Measurements from ENCODE around the gene CPSF4L.
"Not testable (repeated sequence)": the region's sequence is repeated elsewhere in the genome, so short reads cannot be mapped to it uniquely, and the experiment has no call there.

Gene CPSF4L

DNA sequence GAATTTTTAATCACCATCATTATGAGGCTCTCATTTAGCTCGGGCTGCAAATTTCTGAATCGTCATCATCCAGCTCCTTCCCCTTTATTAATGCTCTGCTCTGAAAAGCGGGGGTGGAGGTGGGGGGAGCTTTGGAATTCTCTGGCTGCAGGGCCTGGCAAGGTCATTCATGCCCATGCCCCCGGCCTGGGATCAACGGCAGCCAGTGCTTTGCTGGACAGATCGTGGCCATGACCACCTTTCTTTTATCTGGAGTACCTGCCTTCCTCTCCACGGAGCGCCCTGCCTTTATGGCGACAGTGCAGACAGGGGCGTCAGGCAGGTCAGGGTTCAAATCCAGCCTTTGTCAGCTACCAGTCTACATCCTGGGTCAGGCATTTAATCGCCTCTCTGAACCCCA, 5.1 kb upstream of the CPSF4L start:
- DNase-seq: no peak

DNA sequence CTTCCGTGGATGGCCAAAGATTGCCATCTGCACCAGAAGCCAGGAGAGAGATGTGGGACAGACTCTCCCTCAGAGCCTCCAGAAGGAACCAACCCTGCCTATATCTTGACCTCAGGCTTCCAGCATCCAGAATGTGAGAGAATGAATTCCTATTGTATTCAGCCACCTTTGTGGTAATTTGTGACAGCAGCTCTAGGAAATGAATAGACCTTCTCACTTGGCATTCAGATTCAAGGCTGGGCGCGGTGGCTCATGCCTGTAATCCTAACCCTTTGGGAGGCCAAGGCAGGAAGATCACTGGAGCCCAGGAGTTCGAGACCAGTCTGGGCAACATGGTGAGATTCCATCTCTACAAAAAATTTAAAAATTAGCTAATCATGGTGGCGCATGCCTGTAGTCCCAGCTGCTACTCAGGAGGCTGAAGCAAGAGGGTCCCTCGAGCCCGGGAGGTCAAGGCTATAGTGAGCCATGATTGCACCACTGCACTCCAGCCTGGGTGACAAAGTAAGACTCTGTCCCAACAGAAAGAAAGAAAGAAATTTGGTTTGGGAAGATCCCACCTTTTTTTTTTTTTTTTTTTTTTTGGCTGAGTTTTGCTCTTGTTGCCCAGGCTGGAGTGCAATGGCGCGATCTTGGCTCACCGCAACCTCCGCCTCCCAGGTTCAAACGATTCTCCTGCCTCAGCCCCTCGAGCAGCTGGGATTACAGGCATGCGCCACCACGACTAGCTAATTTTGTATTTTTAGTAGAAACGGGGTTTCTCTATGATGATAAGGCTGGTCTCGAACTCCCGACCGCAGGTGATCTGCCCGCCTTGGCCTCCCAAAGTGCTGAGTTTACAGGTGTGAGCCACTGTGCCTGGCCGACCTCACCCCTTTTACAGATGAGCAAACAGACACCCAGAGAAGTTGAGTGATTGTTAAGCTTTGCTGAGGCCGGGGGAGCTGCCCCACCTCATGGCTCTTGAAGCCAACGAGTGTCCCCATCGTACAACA, 4.3 kb upstream of the CPSF4L start:
- DNase-seq: no peak

DNA sequence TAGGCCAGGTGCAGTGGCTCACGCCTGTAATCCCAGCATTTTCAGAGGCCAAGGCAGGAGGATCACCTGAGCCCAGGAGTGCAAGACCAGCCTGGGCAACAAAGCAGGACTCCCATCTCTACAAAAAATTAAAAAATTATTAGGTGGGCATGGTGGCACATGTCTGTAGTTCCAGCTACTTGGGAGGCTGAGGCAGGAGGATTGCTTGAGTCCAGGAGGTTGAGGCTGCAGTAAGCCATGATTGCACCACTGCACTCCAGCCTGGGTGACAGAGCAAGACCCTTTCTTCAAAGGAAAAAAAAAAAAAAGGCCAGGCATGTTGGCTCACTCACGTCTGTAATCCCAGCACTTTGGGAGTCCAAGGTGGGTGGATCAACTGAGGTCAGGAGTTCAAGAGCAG, 2.8 kb upstream of the CPSF4L start:
- DNase-seq: not testable (repeated sequence)

DNA sequence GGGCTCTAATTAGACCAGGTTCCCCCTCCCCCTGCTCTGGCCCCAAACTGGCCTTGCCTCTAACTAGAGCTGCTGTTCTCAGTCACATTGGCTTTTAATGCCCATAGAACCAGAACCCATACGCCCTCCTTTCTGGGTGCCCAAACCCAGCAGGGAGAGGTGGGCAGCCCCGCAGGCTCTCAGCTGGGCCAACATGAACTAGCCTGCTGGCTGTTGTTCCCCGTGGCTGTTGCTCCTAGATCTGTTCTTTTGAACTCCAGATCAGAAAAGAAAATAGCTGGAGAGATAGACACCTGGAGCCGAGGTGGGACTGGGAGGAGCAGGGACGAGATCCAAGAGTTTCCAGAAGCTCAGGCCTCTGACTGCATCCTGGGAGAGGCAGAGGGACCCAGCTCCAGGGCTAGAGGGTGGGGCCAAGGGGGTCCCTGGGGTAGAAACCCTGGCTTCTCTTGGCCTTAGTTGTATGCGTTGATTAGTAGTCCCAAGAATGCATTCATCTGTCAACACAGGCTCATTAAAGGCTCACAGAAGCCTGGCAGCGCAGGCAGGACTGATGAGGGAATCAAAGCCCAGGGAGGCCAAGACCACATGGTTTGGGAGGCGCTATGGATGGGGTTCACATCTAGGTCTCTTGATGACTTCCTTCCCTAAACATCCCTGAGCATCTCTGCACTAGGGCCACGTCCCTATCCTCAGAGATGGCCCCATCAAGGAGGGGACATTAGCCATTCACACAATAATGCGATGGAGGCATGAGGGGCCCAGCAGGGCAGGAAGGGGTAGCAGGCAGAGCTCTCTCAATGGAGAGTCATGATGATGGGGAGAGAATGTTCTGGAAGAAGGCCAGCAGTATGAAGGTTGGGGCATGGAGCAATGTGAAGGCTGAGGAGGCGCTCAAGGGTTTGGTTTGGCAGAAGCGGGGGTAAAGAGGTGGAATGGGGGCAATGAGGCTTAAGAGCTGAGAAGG, 1.3 kb upstream of the CPSF4L start:
- DNase-seq: no peak

DNA sequence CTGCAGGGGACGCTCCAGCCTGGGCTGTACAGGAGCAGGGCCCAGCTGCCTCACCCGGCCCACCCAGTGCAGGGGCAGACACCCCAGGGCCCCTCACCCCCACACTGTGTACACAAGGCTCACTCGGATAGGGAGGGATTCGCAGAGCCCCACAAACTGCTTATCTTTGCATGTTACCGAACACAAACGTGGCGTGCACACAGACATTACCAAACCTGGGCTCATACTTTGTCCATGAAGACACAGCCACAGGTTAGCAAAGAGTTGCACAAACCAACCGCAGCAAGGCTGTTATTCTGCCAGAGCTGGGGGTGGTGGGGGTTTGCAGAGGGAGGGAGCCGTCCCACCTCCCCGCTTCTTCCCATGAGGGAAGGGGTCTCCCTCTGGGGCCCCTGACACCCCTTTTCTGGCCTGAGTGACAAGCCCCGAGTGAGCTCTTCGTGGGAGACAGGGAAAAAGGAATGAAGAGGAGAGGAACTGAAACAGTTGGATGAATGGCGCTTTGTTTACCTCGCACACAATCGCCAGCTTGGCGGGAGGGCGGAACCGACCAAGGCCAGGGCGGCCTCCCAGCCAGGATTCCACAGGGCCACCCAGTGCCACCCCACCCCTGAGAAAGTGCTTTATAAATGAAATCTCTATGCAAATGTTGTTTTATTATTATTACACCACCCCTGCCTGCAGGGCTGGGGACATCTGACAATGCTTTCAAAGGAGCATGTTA, 434 bp upstream of the CPSF4L start:
- DNase-seq: no peak

DNA sequence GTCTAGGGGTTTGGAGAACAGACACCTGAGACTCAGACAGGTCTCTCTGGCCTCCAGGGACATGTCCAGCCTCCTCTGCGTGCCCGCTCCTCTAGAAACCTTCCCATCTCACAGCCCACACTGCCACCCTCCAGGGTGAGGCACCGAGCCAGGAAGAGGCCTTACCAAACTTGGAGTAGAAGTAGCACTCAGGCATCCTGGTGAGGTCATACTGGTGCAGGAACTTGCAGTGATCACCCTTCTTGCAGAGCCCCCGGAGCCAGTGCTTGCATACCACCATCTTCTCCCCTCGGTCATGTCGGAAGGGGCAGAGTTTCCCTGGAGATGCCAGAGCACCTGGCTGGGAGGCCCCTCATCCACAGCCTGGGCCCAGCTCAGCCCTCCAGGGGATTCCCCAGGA, 4.2 kb downstream of the CPSF4L start:
- no peak for DNase-seq

DNA sequence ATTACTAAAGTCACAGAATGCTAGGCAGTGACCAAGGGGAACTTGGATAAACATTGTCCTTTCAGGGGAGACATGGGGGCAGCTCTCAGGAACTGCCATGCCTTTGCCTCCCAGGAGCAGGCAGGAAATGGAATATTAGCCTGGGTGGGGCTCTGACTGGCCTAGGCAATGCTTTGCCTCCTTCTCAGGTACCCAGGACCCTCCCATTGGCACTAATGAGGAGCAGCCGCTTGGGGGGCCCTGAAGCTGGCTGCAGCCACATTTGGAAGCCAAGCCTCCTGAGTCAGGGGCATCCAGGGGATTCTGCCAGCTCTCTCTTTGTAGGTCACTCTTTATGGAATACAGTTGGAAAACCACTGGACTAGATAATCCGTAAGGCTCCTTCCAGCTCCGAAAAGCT, 5.5 kb downstream of the CPSF4L start:
- DNase-seq: no peak

DNA sequence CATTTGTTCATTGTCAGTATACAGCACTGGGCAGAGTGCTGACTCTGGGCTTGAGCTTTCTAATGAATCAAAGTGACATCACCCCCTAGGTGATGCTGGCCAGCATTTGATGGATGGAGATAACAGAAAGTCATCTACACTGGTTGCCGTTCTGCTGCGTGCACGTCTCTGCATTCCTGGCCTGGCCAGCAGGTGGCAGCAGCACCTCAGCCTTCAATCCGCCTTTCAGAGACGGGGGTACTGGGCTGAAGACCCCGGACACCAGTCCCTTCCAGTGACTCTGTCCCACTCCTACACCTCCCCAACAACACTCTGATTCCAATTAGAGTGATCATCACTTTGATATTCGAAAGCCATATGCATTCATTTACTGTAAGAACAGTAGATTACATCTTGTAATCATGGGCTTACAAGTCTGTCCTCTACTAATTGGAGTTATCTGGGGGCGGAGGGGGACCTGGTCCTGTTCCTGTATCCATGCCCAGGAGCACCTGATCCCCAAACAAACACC, 6.0 kb downstream of the CPSF4L start:
- no peak for DNase-seq

DNA sequence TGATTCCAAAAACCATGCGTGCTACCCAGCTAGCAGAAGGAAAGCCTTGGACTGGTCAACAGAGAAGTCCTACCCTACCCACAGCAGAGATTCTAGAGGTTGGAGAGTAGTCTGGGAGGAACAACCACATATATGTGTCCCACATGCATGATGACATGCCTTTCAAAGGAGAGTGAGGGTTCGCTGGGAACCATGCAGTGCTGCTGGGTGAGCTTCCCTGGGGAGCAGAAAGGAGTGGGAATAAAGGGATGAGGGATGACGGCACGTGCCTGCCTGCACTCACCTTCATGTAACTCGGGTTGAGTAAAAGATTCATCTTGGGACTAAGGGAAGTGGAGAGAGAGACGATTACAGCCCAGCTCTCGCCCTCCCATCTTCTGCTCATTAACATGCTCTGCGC, 9.8 kb downstream of the CPSF4L start:
- no peak for DNase-seq

DNA sequence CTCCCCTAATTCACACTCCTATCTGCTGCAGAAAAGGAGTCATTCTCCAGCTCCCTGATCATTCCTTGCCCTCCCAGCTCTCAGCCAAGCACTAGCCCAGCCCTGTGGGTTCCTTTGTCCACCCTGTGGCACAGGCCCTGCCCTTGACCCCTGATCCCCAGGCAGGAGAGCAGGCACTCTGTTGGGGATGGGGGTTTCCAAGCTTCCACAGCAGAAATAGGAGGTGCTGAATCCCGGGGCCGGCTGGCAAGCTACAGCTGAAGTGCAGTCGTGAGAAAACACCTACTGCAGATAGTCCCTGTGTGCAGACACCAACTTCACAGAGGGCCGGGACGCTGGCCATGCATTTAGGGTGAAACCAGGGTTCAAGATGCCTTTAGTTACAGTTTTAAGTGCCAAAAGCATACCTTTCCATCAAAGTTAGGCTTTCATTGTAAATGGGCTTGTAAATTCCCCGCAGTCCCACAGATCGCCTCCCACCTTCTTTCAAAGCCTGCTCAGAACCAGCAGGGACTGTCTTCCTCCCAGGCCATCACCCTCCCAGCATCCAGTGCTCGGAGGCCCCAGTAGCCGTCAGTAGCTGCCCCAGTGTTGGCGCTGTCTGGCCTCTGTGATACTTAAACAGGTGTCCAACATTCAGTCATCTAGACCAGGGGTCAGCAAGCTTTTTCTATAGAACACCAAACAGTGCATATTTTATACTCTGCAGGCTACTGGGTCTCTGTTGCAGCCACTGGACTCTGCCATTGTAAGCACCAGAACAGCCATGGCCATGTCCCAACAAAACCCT, 10.6 kb downstream of the CPSF4L start:
- DNase-seq: no peak

DNA sequence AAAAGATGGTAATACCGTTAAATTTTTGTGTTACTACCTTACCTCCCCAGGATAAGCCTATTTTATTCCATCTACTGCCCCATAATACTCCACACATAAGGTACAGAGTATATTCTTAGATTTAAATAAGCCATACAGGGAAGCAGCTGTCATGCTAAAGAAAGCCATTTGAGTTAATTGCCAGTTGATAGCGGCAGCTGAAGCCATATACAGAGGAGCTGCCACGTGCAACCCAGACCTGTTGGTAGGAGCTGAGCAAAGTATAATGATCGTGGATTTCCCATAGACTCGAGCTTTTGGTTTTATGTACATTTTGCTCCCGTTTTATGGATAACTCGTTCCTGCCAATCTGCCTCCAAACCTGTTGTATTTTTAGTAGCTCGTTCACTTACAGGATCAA, 12.0 kb downstream of the CPSF4L start:
- DNase-seq: no peak

DNA sequence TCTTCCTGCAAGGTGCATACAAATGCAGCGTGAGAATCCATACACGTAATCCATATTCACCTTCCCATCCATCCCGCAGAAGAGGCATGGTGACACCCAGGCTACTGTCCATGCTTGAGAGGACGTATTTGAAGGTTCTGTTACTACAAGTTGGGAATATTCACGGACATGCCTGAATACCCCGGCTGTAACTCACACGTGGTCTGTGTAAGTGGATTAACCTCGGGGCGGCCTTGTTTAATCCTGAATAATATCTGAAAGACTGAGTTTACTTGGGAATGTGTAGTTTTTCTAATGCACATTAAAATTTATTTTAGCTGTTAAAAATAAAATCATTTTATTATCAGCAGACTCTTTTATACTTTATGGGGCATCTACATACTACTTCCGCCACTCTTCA, 13.1 kb downstream of the CPSF4L start:
- no peak for DNase-seq

DNA sequence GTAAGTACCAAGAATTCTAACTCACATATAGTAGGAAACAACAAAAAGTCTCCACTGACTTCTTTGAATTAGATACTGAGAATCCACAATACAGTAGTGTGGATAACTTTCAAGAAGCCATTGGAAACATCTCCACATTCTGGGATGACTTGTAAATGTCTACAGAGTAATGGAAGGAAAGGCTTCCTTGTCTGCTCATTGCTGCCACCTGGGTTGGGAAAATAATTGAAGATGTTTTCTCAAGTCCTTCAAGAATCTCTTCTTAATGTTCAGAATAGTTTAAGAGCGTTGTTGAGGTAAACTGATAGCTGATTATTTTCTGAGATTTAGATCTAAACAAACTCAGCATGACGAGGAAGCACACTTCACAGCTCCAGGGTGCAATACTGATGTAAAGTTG, 14.0 kb downstream of the CPSF4L start:
- DNase-seq: no peak

DNA sequence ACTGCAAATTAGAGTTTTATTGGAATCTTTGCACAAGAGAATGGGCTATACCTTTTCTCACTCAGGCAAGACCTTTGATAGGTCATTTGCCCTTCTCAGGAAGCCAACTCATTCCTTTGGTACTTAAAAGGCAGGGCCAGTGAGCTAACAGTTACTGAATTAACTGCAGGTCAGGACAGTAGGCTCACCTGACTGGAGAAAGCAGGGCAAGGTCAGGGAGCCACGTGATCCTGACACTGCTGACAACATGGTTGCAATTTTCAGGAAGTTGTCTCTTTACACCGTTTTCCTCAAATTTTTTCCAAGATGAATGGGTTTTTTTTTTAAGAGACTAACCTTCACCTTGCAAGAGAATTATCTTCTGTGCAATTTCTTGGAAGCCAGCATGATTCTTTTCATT, 21.1 kb downstream of the CPSF4L start:
- no peak for DNase-seq

DNA sequence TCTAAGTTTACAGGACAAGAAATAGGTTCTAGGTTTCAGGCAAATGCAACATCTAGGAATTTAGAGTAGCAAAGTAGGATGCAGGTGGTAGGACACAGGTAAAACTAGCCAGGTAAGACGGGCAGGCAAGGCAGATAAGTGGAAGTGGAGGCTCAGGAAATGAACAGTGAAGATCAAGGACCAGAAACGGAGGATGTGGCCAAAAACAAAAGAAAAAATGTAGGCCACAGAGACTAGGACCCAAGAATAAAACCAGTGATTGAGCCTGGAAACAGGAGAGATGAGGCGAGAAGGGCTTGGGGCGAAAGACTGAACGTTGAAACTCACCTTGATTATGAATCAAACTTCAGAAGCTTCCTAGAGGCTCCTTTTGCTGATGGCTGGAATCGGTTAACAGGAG, 24.0 kb downstream of the CPSF4L start:
- DNase-seq: no peak

DNA sequence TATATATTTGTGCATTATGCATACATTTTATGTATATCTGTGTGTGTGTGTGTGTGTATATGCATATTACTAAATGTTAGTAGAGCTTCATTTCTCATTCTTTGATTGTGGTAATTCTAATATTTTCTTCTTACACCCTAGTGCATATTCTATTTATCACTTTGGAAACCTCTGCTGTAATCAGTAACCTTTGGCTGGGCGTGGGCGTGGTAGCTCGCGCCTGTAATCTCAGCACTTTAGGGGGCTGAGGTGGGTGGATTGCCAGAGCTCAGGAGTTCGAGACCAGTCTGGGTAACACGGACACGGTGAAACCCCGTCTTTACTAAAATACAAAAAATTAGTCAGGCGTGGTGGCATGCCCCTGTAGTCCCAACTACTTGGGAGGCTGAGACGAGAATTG, 26.9 kb downstream of the CPSF4L start:
- no peak for DNase-seq

DNA sequence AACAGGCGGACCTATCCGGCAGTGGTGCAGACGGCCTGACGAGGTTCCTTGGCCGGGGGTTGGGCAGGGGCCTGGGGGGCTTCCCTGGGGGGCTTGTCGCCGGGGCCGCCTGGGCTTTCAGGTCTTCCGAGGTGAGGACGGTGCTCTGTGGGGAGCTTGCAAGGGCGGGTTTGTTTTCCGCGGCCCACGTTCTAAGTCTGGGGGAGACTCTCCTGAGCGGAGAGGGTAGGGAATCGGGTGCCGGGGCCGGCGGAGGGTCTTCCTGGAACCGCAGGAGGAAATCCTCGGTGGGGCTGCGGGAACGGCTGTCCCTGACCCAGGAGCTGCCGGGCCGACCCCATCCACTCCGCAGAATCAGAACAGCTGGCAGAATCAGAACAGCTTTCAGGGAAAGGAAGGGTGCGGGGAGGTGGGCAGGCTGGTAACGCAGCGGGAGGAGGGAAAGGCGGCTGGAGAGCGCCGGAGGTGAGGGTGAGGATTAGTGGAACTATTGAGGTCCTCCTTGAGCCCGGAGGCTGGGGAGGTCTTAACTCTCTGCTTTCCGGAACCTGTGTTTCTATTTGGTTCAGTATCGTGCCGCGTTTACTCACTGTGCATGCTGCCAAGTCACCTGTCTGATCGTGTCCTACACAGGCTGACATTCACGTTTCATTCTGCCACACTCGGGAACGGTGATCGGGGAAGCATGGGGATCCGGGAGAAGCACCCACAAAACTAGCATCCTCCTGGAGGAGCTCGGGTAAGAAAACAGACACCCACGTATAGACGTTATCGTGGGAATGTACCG, 28.9 kb downstream of the CPSF4L start:
- DNase-seq: no peak

DNA sequence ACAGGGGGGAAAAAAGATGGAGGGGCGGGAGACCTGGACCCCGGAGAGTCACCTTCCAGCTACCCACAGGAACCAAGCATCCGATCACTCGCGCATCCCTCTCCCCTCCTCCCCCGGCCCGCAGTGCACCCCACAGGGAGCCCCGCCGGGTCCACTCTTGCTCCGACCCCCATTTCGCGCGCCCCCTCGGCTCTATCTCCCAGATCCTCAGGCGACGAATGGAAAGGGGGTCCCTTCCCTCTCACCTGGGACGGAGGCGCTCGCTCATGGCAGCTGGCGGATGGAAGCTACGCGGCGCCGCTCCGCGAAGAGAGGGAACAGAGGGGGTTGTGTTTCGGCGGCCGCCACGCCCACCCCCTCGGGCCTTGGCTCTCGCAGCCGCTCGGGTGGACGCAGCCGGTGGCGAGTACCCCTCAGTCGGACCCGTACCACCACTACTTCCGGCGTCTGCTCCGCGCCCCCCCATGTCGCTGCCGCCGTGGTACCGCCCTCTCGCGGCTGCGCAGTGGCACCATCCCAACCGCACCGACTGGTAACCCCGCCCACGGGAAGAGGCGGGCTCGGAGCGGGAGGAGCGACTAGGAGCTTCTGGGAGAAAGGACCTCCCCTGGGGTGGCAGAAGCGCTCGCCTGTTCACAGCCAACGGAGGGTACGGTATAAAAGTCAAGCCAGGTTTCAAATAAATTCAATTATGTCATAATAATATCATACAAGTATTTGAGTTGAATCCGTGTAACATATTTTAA, 29.7 kb downstream of the CPSF4L start:
- peak; percentile 85 for DNase-seq

DNA sequence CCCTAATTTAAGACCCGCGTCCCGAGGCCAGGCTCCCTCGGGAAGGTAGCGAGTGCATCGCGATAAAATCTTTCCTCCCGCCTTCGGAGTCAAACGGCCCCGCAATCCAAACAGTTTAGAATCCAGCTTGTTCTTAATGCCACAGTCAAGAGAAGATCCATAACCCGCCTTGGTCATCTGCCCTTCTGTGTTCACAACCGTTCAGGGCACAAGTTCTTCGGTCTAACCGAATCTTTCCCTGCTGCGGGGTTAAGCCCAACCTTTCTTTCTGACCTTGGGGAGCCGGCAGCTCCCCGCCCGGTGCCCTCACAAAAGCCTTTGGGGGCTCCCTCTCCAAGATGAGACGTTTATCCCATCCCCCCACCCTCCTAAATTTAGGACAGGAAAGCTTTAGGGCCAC, 30.3 kb downstream of the CPSF4L start:
- DNase-seq: no peak

DNA sequence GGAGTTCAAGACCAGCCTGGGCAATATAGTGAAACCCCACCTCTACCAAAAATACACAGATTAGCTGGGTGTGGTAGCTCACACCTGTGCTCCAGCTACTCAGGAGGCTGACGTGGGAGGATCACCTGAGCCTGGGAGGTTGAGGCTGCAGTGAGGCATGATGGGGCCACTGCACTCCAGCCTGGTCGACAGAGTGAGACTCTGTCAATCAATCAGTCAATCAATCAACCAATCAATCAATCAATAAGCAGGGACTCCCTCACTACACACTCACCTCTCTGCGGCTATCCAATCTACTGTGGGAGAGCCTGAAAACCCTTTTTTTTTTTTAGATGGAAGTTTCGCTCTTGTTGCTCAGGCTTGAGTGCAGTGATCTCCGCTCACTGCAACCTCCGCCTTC, 31.6 kb downstream of the CPSF4L start:
- no peak for DNase-seq

All from amniotic stem cell (primary cell).